ENCODE data around the gene HCN2. TPM values are rescaled to one million over a fixed set of nuclear protein-coding genes. Genes with fewer than 3 reads are reported as not detected.
A peak's percentile ranks its signal among the peaks of the same experiment; 100 is the strongest.

Gene HCN2
- total and polyA plus RNA-seq, 2 of the 13 experiments (the other 11 are each of a cell fraction or from before 2014, with no cell fraction given): 0.01 TPM; not detected in 1

GRCh38 chr19:591099-591958 is 1.6 kb downstream of the HCN2 start (continued):
- TF ChIP-seq HNRNPK (IDR thresholded peaks at IDR 0.05; ENCODE audit: low read depth, low read length, poor library complexity, severe bottlenecking): peak; percentile 33
- peak; percentile 61; the same call in 1 of the 2 replicates for TF ChIP-seq GLI4 (CRISPR knock-in tag; IDR thresholded peaks at IDR 0.05; ENCODE audit: borderline replicate concordance)
- peak; percentile 76; the same call in 1 of the 2 replicates for TF ChIP-seq KLF12 (CRISPR knock-in tag; IDR thresholded peaks at IDR 0.05; ENCODE audit: borderline replicate concordance)
- 0 out of 2 replicates have a peak, but pooled peaks have one; percentile 39 for TF ChIP-seq ZBED4 (CRISPR knock-in tag; IDR thresholded peaks at IDR 0.05; ENCODE audit: borderline replicate concordance)
- peak; percentile 43; the same call in 1 of the 2 replicates for TF ChIP-seq ELF3 (CRISPR knock-in tag; IDR thresholded peaks at IDR 0.05)
- TF ChIP-seq KLF16 (CRISPR knock-in tag; IDR thresholded peaks at IDR 0.05): peak in 1 of 2 experiments; percentile 84; a peak in 2 of 4 replicates
- peak; percentile 20; the same call in 1 of the 2 replicates for TF ChIP-seq ZNF281 (CRISPR knock-in tag; IDR thresholded peaks at IDR 0.05; ENCODE audit: borderline replicate concordance)
- TF ChIP-seq ETS1 (CRISPR knock-in tag; IDR thresholded peaks at IDR 0.05): peak; percentile 84
- TF ChIP-seq TFE3 (CRISPR knock-in tag; IDR thresholded peaks at IDR 0.05): peak; percentile 82
- no peak for TF ChIP-seq HIC2 (CRISPR knock-in tag; IDR thresholded peaks at IDR 0.05; ENCODE audit: low read depth)
- TF ChIP-seq TBX2 (CRISPR knock-in tag; IDR thresholded peaks at IDR 0.05; ENCODE audit: borderline replicate concordance): peak; percentile 63; the same call in 1 of the 2 replicates
- TF ChIP-seq ZNF12 (CRISPR knock-in tag; IDR thresholded peaks at IDR 0.05): peak; percentile 51; the same call in 1 of the 2 replicates
- peak; percentile 58; the same call in 1 of the 2 replicates for TF ChIP-seq ATF3 (CRISPR knock-in tag; IDR thresholded peaks at IDR 0.05)
- peak; percentile 73; the same call in 1 of the 2 replicates for TF ChIP-seq KDM4B (CRISPR knock-in tag; IDR thresholded peaks at IDR 0.05)
- peak; percentile 61; the same call in 1 of the 2 replicates for TF ChIP-seq RXRB (CRISPR knock-in tag; IDR thresholded peaks at IDR 0.05; ENCODE audit: borderline replicate concordance)

Data from HepG2 (cell line).